DOHH2 (cell line): ENCODE data around the gene WWOX.

Experiments
- H3F3A ChIP-seq: fragments of 200-600 bp; sonication (generic), shearing (Covaris generic); 2 replicates; pipeline ENCODE4 v1.6.0; 2016; ENCODE audit warnings: antibody characterized with exemption, mild to moderate bottlenecking; ENCODE audit not compliant: control insufficient read depth, insufficient read depth
- H3K27ac ChIP-seq: fragments of 200-600 bp; sonication (generic); 2 replicates; pipeline ENCODE4 v1.5.1; 2014; ENCODE audit warnings: low read depth, mild to moderate bottlenecking, low read length, moderate library complexity
- H3K27me3 ChIP-seq: fragments of 200-600 bp; sonication (generic); 2 replicates; pipeline ENCODE4 v1.6.1; 2014; ENCODE audit warnings: mild to moderate bottlenecking, low read length, mixed read lengths; ENCODE audit not compliant: control insufficient read depth
- H3K36me3 ChIP-seq: fragments of 200-600 bp; sonication (generic); 2 replicates; pipeline ENCODE4 v1.6.1; 2014; ENCODE audit warnings: mild to moderate bottlenecking, low read length, moderate library complexity, mixed read lengths; ENCODE audit not compliant: control insufficient read depth
- H3K4me1 ChIP-seq: fragments of 200-600 bp; sonication (generic); 2 replicates; pipeline ENCODE4 v1.6.1; 2014; ENCODE audit warnings: mild to moderate bottlenecking, low read length, mixed read lengths; ENCODE audit not compliant: control insufficient read depth
- H3K4me2 ChIP-seq: fragments of 200-600 bp; sonication (generic); 2 replicates; pipeline ENCODE4 v1.6.0; 2014; ENCODE audit warnings: mild to moderate bottlenecking, low read length, moderate library complexity
- H3K4me3 ChIP-seq: fragments of 200-600 bp; sonication (generic); 2 replicates; pipeline ENCODE4 v1.5.1; 2014; ENCODE audit warnings: mild to moderate bottlenecking, low read length, mixed read lengths
- H3K79me2 ChIP-seq: fragments of 200-600 bp; sonication (generic); 2 replicates; pipeline ENCODE4 v1.6.1; 2014; ENCODE audit warnings: mild to moderate bottlenecking, low read length, mixed read lengths; ENCODE audit not compliant: control insufficient read depth
- H3K9me2 ChIP-seq: fragments of 200-600 bp; sonication (generic); replicated peaks from 2 replicates; pipeline ENCODE4 v1.6.1; 2014; ENCODE audit warnings: mild to moderate bottlenecking, low read length, mixed read lengths; ENCODE audit not compliant: control insufficient read depth
- H3K9me3 ChIP-seq: fragments of 200-600 bp; sonication (generic); 2 replicates; pipeline ENCODE4 v1.6.1; 2014; ENCODE audit warnings: antibody characterized with exemption, low read length, mixed read lengths; ENCODE audit not compliant: control insufficient read depth, insufficient read depth
- H4K20me1 ChIP-seq: fragments of 200-600 bp; sonication (generic); 2 replicates; pipeline ENCODE4 v1.6.0; 2014; ENCODE audit warnings: low read depth, mild to moderate bottlenecking, antibody characterized with exemption, low read length, moderate library complexity; ENCODE audit not compliant: control insufficient read depth, insufficient read depth
- CTCF ChIP-seq: fragments of 200-600 bp; sonication (generic); IDR thresholded peaks from one replicate; pipeline ENCODE4 v1.5.1; 2014; ENCODE audit warnings: antibody characterized with exemption, mild to moderate bottlenecking, low read depth, low read length; ENCODE audit not compliant: poor library complexity, severe bottlenecking
- EZH2phosphoT487 ChIP-seq: fragments of 200-600 bp; sonication (generic); IDR thresholded peaks from 2 replicates; pipeline ENCODE4 v1.6.1; 2017; ENCODE audit warnings: borderline replicate concordance, mild to moderate bottlenecking, antibody characterized with exemption, low read length, moderate library complexity, mixed read lengths

WWOX gene

DNA sequence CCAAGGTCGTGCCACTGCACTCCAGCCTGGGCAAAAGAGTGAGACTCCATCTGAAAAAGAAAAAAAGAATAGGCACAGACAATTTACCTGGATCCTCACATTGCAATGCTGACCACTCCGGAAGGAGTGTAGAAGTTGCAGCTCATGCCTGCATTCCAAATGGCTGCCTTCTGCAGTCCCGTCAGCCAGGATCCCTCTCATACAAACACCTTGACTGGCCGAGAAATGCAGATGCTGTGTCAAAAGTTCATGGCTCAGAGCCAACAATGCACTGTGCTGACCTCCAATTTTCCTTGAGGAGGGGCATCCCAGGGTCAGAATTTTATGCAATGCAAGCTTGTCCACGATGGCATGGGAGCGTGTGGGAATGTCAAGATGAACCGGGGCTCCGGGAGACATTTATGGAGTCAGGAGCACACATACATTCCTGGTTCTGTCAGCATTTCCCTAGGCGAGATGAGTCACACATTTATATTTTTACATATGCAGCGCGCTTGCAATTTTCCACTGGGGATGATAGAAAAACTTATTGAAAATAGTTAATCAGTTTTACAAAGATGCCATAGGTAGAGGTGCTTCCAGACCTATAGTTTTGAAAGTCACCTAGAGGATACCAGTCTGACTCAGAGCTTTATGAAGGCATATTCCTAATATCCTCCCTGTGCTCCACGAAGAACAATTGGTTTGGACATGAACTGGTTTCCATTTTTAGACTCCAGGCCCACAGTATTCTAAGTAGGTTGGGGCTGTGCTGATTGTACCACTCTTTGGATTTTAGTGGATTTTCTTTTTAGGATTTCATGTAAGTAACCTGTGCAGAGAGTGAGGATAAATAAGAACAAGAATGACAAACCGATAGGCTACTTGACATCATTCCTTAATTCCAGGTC, 886.5 kb downstream of the WWOX start:
- Histone ChIP-seq H3K4me2 (no peak overlapping the region), H3K9me3 (no peaks in the 10 kb centered on the region), H4K20me1 (no peaks in the 10 kb centered on the region), H3K4me3 (no peak overlapping the region), H3K79me2 (no peaks in the 10 kb centered on the region), H3K27ac (no peak overlapping the region), H3K36me3 (no peaks in the 10 kb centered on the region), H3K4me1 (peaks cover 21% of the 10 kb centered on the region), H3K9me2 (no peaks in the 10 kb centered on the region), H3K27me3 (no peaks in the 10 kb centered on the region), H3F3A (no peaks in the 10 kb centered on the region)
- TF ChIP-seq CTCF (no peak), EZH2phosphoT487 (no peak)

- no peaks in the 10 kb centered on the region for H3K27me3 ChIP-seq
- H3K4me2 ChIP-seq: no peak overlapping the region
- no peaks in the 10 kb centered on the region for H3F3A ChIP-seq
- no peaks in the 10 kb centered on the region for H3K36me3 ChIP-seq
- H3K27ac ChIP-seq: no peak overlapping the region
- no peaks in the 10 kb centered on the region for H3K9me3 ChIP-seq
- H3K9me2 ChIP-seq: no peaks in the 10 kb centered on the region
- no peak overlapping the region for H3K4me3 ChIP-seq
- H3K4me1 ChIP-seq: peaks cover 22% of the 10 kb centered on the region
- TF ChIP-seq CTCF: no peak
- no peak for TF ChIP-seq EZH2phosphoT487
- no peaks in the 10 kb centered on the region for H4K20me1 ChIP-seq
- H3K79me2 ChIP-seq: no peaks in the 10 kb centered on the region
These were observed 888.2 kb downstream of the WWOX start for GRCh38 chr16:78987666-78988065.

DNA sequence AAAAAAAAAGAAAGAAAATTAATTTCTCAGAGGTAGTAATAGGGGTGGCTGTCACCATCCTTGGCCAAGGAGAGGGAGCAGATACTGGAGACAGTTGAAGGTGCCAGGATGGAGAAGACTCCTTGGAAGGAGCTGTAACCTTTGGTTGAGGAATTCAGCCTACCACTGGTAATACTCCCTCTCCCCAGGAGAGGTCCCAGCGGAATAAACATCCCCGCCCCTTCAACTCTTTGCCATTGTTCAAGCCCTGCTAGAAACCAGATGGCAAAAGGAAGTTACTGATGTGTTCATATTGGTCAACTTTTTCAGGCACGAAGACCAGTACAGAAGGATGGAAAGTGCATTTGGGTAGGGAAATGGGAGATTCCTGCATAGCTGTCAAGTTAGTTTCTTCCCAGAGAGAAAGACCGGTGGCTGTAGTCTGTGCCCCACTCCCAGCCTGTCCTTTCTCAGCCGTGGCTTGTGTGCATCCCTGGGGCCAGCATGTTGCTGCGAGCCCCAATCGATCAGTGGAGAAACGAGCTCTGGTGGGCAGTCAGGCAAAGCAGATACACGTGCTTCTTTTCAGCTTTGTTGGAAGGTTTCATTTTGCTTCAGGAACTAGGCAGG, 889.0 kb downstream of the WWOX start:
- Histone ChIP-seq H3K79me2 (no peaks in the 10 kb centered on the region), H3K36me3 (no peaks in the 10 kb centered on the region), H3K4me3 (no peak overlapping the region), H3F3A (no peaks in the 10 kb centered on the region), H3K4me1 (peaks cover 22% of the 10 kb centered on the region), H3K9me2 (no peaks in the 10 kb centered on the region), H3K27me3 (no peaks in the 10 kb centered on the region), H4K20me1 (no peaks in the 10 kb centered on the region), H3K9me3 (no peaks in the 10 kb centered on the region), H3K4me2 (no peak overlapping the region), H3K27ac (no peak overlapping the region)
- TF ChIP-seq CTCF: no peak
- TF ChIP-seq EZH2phosphoT487: no peak
